Stomach (tissue), 4 donors: ENCODE measurements around the gene TBCD.

ENCODE experiments used
- CTCF ChIP-seq, 7 experiments: fragments of 450-650 bp in 4 of 7; fragments of 200-600 bp in 3 of 7; sonication (generic) in 3 of 7; IDR thresholded peaks; one replicate each; pipeline ENCODE4 v1.5.1; 2016 to 2019; ENCODE audit warnings: antibody characterized with exemption in 7 of 7, control low read depth in 2 of 7, mild to moderate bottlenecking in 1 of 7
- POLR2AphosphoS5 ChIP-seq, 3 donors: sonication (generic); formaldehyde crosslinking; IDR thresholded peaks; one replicate each; pipeline ENCODE4 v1.6.1; 2016; ENCODE audit warnings: antibody characterized with exemption in 3 of 3

DNA sequence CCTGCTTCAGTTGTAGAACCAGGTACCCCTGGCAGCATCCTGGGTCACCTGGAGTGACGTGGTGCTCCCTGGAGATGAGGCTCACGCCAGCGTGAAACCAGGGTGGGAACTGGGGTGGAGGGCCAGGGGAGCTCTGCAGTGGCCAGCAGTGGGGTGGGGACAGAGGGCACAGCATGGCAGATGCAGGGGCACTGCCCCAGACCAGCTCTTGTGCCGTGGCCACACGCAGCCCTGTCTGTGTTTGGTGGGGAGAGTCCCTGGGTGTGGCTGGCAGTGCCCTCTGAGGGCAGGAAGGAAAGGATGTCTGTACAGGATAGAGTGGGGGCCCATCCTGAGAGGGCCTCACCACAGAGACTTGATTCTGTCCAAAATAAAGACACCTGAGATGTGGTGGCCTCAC, 63.5 kb downstream of the TBCD start:
- no peak for TF ChIP-seq CTCF (IDR thresholded peaks at IDR 0.05)
- no peak for TF ChIP-seq POLR2AphosphoS5 (IDR thresholded peaks at IDR 0.05)
